GM04503 (cell line): ENCODE data around the gene GCFC2.
A peak's percentile ranks its signal among the peaks of the same experiment; 100 is the strongest.
"Not testable (repeated sequence)": the region's sequence is repeated elsewhere in the genome, so short reads cannot be mapped to it uniquely, and the experiment has no call there.

Experiments used
- DNase-seq: peaks from one replicate; pipeline ENCODE4 v3.0.0-alpha.2; 2012; ENCODE audit warnings: low read depth

The GCFC2 gene

DNA sequence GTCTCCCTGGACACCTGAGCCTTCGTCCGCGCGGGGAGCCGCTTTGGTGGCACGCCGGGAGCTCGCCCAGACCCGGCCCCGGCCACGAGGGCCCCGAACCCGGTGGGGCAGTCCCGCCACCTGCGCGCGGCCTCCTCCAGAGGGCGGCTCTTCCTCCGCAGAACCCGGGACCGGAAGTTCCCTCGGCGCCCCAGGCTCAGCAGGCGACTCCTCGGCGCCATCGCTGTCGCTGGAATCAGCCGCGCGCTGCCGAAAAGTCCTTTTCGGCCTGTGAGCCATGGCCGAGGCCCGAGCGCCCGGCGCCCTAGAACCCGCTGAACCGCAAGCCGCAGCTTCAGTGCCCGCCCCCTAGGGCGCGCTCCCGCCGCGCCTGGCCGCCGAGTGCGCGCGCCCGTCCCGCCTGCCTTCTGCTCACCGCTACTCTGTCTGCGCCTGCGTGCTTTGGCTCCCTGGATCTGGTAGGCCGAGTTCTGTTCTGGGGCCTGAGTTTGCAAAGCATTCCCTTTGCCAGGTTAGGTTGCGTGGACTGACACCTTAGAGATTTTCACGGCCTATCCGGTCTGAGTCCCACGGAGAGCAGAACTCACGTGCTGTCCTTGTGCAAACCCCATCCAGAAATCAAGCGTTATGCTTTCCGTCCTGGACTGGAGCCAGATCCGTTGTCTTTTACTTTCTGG lies at the start of gene GCFC2:
TSS of gene GCFC2 (minus strand) at position 339 of the 677 bp plus-strand sequence. CDS start at position 279, 60 bp downstream.
- DNase-seq = peak; percentile 28

DNA sequence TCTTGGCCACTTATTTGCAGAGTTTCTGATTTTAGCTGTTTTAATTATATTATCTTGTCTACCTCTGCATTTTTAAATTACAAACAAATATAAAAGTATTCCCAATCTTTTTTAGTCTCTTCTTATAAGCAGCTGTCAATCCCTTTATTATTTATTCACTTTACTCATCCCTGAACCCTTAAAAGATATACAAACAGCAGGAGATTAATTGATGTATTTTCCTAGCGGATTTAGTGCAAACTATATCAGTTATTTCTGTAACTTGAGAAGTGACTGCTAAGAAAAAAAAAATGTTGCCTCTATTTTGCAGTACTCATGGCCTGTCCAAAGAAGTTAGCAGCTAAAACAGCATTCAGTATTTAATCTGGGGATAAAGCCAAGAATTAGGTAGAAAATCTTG lies 42.1 kb upstream of the GCFC2 start:
- DNase-seq = no peak

DNA sequence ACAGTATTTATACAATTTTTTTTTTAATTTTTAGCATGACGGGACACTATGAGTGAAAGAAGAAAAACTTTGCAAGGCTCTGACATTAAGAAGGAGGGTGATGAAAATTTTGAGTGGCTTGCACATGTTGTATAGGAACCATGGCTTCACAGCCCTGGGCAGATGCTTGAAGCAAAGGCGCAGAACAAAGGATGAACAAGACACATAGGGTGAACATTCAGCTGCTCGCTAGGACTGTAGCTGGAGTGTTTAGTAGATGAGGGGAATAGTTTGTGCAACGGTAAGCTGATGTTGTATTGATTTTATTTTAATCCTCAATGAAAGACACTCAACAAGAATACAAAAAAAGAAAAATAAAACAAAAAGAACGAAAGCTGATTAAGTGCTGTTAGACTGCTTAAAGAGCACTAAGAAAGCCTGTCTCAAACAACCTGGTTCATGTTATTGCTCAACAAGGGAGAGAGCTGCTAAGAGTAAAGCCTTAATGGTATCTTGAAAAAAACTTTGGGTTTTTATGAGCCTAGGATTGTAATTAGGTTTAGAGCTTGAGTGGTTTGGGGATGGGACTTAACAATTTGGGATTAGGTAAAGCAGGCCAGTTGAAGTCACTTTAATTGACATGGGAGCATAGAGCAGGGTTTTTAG lies 41.2 kb upstream of the GCFC2 start:
- no peak for DNase-seq

DNA sequence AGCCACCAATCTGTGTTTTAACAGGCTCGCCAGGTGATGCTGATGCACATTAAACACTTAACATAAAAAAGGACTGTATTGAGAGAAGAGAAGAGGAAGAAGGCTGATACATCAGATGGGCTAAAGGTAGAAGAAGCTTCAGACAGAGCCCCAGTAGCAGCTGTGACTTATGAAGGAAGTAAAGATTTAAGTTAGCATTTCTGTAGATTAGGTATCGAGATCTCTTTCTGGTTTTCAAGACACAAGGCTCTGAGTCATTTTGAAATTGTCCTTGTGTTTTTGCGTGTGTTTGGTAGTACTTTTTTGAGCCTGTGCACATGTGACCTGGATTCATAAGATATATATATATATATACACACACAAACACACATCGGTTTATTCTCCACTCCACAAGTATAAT lies 40.6 kb upstream of the GCFC2 start:
- no peak for DNase-seq

DNA sequence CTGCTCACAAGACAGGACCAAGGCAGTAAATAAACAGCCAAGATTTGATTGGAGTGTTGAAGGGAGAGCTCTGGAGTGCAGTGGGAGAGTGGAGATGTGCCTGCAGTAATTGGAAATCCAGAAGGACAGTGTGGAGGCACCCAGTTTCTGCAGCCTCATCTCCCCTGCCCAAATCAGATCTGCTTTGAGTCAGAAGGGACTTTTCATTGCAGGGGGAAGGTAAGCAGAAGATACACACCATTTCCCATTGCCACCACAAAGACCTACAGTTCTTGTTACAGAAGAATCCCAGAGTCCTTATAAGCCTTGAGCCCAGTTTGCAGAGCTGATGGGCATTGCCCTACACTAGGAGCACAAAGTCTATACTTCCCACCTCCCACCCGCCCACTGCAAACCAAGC lies 27.2 kb upstream of the GCFC2 start:
- no peak for DNase-seq

DNA sequence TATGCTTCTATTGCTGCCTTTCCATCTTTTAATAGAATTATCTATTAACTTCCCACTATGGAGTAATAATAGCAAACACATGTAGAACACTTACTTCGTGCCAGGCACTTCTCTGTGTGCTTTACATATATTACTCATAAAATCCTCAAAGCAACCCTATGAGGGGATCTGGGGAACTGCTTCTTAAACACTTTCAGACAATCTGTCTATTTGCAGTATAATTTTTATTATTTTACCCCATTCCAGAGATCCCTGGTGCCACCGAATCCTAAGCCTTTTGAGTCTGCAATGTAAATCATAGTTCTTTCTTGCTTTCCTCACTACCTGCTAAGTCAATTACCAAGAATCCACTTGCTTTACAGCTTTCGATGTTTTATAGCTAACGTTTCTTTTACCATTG lies 25.6 kb upstream of the GCFC2 start:
- DNase-seq = no peak

DNA sequence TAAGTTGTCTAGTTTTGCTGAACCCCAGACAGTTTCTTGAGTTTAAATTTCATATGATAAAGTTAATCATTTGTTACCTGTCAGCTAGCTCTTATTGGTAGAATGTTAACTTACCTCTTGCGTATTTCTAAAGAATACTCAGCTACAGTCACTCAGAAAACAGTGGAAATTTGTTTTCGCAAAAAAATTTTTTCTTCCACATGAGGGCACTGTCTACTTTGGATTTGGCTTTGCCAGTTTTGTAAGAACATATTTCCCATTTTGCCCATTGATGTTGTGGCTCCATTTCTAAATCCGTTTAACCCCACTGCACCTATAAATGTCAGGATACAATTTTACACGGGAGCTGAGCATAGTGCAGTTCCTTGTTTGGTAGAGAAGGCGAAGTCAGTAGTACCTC lies 19.1 kb upstream of the GCFC2 start:
- DNase-seq = no peak

DNA sequence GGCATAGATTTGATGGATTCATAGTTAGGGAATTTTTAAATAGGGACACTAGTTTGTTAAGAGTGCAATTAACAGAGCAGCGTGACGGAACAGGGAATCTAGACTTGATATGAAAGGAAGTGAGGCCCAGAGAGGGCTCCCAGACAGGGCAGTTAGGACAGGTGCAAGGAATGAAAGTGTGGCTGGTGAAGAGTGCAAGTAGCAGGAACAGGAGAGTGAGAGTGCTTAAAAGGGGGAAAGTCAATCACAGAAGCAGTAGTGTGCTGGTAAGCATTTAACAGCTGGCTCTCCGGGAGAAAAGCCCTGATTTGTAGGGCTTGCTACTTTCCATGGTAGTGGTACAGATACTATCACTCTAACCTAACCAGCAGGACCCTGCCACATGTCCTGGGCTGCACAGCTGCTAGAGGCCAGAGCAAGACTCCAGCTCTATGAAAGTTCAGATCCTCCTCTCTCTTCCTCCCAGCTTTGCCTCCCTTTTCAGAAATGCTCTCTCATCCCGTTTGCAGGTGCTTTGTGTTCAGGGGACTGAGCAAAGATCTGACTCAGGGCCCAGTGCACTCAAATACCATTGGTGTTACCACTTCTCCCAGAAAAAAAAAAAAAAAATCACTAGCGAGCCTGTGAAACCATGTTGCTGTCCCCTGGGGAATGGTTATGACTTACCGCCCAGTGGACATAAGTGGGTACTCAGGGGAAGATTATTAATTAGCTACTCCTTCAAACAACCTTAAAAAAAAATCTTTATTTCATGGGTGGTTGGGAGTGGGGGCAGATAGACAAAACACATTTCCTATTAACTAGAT lies 18.1 kb upstream of the GCFC2 start:
- no peak for DNase-seq

DNA sequence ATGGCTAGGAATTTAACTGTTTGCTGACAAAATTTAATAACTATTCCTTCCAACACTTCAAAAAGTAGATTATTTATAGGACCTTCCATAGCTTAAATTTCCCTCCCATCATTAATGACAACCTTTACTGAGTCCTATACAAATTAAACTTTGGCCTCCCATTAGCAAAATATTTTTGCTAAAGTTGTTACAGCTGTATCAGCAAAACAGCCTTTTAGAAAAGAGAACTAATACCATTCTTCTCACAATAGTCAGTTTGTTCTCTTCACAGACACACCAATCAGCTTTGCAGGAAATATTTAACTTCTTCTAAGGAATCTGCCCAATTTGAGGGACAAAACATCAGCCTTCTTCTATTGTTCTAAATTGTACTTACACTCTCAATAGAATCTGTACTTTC lies 12.0 kb upstream of the GCFC2 start:
- DNase-seq = no peak

DNA sequence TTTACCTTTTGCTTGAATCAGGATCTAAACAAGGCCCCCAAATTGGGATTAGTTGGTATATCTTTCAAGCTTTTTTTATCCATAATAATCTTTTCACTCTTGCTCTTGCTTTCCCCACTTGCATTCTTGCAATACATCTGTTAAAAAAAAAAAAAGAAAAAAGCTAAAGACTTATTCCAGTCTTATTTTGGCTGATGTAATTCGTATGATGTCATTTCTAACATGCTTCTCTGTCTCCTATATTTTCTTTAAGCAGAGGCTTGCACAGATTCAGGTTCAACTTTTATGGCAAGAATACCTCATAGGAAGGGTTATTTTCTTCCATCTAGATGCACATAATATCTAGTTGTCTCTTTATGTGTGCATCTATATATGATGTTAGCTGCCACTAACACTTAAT lies 9.8 kb upstream of the GCFC2 start:
- no peak for DNase-seq

DNA sequence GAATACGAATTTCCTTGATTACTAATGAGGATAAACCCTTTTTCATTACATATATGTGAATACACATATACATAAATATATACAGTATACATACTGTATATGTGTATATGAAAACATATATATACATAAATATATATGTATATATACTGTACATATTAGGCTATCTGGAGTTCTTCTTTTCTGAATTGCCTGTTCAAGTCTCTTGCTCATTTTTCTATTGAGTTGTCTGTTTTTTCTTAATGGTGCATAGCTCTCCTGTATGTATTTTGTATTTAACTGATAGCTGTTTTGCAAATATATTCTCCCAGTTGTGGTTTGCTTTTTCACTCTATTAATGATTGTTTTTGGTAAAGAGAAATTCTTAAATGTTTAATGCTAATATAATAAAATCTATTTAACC lies 8.9 kb upstream of the GCFC2 start:
- no peak for DNase-seq

DNA sequence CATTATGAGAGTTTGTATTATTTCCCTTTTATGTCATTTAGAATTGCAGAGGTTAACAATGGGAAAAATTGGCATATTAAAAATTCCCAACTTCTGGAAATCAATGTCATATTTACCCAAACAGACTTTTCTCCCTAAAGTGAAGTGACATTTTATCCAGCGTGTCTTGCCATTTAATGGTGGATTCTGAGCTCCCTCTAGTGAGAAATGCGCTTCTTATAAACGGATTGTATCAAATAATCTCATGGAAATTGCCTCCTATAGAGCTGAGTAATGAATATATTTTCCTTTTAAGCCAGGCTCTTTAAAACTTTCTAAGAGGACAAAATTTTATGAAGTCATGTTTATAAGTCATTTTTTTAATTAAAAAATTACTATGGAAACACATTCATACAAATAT lies 5.7 kb upstream of the GCFC2 start:
- no peak for DNase-seq

DNA sequence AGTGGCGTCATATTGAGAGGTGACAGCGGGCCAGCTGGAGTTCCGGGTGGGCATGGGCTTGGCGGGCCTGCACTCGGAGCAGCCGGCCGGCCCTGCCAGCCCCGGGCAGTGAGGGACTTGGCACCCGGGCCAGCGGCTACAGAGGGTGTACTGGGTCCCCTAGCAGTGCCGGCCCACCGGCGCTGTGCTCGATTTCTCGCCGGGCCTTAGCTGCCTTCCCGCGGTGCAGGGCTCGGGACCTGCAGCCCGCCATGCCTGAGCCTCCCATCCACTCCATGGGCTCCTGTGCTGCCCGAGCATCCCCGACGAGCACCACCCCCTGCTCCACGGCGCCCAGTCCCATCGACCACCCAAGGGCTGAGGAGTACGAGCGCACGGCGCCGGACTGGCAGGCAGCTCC lies 875 bp upstream of the GCFC2 start:
- not testable (repeated sequence) for DNase-seq

DNA sequence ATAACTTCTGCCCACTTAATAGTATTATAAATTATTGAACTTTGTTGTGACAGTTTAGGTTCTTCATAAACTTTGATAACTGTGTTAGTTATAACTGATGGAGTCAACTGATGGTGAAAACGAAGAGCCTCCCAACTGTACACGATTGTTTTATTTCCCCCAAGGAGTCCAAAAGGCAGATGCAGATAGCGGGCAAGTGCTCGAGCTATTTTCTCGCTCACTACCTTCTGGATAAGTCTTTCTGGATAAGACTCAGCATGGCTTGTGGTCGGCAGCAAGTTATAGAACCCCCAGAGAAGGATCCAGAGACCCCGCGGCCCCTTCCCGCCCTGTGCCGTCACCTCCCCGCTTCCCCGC lies 517 bp downstream of the GCFC2 start:
- DNase-seq = no peak

DNA sequence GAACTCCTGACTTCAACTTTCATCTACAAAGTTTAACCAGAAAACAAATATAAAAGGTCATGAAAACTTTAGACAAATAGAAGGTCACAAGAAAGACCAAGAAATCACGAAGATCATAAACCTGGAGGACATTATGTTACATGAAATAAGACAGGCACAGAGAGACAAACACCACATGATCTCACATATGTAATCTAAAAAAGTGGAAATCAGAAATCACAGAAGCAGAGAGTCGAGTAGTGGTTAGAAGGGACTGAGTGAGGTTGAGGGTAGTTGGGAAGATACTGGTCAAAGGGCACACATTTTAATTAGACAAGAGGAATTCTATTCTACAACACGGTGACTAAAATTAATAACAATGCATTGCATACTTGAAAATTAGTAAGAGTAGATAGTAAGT lies 1.4 kb downstream of the GCFC2 start:
- DNase-seq = no peak

DNA sequence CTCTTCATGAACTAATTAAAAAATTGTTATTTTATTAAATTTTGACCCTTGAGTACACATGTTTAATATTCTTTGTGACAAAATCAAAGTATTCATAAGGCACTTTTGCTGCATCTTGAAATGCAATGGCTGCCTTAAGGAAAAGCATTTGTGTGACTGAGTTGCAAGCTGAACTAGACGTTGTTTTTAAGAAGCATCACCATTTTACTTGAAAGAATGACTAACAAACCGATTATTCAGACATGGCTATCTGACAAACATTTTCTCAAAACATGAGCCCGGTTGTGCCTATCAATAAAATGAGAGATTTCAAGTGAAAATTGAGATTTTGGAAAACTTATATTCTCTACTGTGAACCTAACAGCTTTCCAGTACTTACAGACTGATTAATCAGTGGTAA lies 2.8 kb downstream of the GCFC2 start:
- DNase-seq = no peak

DNA sequence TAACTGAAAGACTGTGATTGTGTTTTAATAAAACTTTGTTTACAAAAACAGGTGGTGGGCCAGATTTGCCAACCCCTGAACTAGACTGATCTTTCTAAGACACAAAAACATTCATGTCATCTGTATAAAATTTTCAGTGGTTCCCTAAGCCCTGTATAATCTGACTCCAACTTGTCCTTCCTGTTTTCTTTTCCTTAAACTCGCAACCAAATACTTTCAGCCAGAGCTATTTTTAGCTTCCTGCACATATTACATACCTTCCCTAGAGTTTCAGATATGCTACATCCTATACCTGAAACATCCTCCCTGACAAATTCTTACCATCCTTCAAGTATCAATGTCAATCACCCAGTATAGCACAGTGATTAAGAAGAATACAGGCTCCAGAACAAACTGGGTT lies 4.8 kb downstream of the GCFC2 start:
- DNase-seq = no peak

DNA sequence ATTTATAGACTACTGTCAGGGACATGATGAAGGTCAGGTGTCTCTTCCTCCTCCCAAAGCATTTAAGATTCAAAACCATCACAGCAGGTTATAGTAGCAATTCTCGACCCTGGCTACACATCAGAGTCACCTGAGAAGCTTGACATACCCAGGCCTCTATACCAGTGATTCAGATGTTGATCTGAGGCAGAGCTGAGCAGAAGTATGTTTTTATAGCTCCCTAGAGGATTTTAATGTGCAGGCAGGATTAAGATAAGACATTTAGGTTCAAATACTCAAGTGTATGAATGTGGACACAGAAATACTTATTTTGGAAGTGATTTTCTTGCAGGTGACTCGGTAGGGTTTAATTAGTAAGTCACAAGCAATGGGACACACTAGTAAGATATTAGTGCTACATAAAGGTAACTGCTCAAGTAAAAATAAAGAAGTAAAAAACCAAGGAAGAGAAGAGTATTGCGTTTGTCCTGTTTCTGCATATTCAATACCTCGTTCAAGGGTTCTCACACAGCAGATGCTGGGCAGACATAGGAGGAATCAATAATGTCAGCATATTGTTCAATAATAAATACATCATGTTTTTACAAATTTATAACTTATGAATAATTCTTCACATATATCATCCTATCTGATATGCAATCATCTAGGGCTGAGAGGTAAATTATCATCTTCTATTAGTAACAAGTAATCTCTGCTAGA lies 7.0 kb downstream of the GCFC2 start:
- DNase-seq = no peak

DNA sequence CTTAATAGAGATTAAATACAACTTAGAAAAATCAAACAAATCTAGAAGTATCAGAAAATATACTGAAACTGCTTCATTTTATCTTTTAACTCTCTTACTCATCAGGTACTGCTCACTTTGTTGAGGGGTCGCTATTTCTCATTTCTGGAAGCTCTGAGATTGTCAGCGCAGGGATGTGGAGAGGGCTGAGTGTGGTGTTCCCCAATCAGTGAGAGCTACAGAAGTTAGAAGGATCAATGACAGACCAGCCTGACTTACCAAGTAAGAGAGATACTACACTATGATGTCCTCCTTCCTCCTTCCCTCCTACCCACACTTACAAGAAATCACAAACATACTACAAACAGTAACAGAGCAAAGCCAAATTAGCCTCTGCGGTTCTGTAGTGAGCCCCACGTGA lies 8.1 kb downstream of the GCFC2 start:
- DNase-seq = no peak

DNA sequence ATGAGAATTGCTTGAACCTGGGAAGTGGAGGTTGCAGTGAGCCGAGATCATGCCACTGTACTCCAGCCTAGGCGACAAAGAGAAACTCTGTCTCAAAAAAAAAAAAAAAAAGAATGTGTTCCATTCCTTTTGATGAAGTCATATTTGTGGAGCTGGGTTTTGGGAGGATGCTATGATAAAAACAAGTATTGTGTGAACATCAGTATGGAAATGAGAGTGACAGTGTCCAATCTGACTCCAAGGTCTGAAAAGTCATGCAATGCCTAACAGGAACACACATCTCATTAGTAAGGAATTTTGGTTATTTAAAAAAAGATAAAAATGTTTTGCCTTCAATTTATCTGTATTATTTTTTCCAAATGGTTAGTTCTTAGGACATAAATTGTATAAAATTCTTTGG lies 11.8 kb downstream of the GCFC2 start:
- no peak for DNase-seq

DNA sequence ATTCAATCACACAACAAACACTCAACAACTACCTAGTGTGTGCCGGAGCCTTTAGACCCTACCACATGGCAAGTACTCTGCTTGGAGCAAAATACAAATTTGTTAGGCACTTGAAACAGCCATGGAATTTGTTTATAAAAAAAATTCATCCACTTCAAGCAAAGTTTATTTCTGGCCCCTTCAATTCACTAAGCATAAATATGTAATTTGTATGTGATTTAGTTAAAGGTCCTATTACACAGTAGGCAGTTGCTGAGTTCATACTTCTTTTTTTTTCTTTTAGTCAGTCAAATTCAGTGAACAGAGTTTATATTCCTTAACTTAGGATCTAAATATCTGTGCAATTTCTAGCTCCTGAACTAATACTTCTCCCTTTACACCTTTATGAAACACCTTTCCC lies 22.5 kb downstream of the GCFC2 start:
- no peak for DNase-seq

DNA sequence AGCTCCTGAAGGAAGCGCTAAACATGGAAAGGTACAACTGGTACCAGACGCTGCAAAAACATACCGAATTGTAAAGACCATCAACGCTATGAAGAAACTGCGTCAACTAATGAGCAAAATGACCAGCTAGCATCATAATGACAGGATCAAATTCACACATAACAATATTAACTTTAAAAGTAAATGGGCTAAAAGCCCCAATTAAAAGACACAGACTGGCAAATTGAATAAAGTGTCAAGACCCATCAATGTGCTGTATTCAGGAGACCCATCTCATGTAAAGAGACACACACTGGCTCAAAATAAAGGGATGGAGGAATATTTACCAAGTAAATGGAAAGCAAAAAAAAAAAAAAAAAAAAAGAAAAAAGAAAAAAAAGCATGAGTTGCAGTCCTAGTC lies 27.3 kb downstream of the GCFC2 start:
- DNase-seq = not testable (repeated sequence)

DNA sequence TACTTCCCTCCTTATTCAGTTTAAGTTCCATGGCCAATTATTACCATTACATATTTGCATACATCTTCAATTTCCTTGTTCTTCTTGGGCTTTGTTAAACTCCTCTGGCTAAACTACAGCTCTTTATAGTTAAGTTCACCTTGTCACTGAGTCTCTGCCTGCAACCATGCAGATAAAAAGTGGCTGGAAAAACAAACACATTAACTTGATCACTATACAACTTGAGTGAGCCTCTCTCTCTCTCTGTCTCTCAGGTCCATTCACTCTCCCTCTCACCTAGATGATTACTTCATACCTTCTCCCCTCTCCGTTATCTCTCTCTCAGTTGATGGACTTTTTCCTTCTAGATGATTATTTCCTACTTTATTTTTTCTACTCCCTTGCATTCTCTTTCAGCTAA lies 30.3 kb downstream of the GCFC2 start:
- no peak for DNase-seq
